DND-41 (cell line): ENCODE results near the gene ALG2.
A peak's percentile ranks its signal among the peaks of the same experiment; 100 is the strongest.

Experiments
- ATAC-seq: fragments of 200-7000 bp; cut with Tn5 transposase; 3 replicates; pipeline ENCODE4 v1.9.1; 2021; ENCODE audit warnings: low read depth; ENCODE audit not compliant: insufficient read depth
- DNase-seq: peaks from one replicate; pipeline ENCODE4 v3.0.0-alpha.2; 2020
- H2AFZ ChIP-seq: 2 replicates; pipeline ENCODE4 v1.6.0; 2012; ENCODE audit warnings: low read depth, low read length
- H3K27ac ChIP-seq: 2 replicates; pipeline ENCODE4 v1.5.1; 2012; ENCODE audit warnings: low read length, inconsistent platforms
- H3K27me3 ChIP-seq: fragments of 200-600 bp; sonication (generic); 2 replicates; pipeline ENCODE4 v1.6.0; 2012; ENCODE audit warnings: low read length, mild to moderate bottlenecking, inconsistent platforms; ENCODE audit not compliant: insufficient read depth, poor library complexity
- H3K36me3 ChIP-seq: 2 replicates; pipeline ENCODE4 v1.5.1; 2012; ENCODE audit warnings: low read length, inconsistent platforms; ENCODE audit not compliant: insufficient read depth
- H3K4me1 ChIP-seq: 2 replicates; pipeline ENCODE4 v1.5.1; 2012; ENCODE audit warnings: mild to moderate bottlenecking, low read length; ENCODE audit not compliant: insufficient read depth
- H3K4me2 ChIP-seq: 2 replicates; pipeline ENCODE4 v1.6.0; 2012; ENCODE audit warnings: mild to moderate bottlenecking, moderate library complexity, low read length, inconsistent platforms; ENCODE audit not compliant: insufficient read depth
- H3K4me3 ChIP-seq, 2 experiments: fragments of 200-600 bp in 1 of 2; shearing (Covaris generic) in 1 of 2; 2 replicates each; pipeline ENCODE4 v1.5.1; 2012 to 2016; ENCODE audit warnings: inconsistent platforms in 2 of 2, low read length in 2 of 2, mild to moderate bottlenecking in 2 of 2, low read depth in 1 of 2, moderate library complexity in 1 of 2
- H3K79me2 ChIP-seq: 2 replicates; pipeline ENCODE4 v1.6.0; 2012; ENCODE audit warnings: low read length, inconsistent platforms; ENCODE audit not compliant: insufficient read depth
- H3K9ac ChIP-seq: 2 replicates; pipeline ENCODE4 v1.6.0; 2012; ENCODE audit warnings: low read depth, mild to moderate bottlenecking, inconsistent platforms, low read length, moderate library complexity
- H3K9me3 ChIP-seq: 2 replicates; pipeline ENCODE4 v1.5.1; 2012; ENCODE audit warnings: low read length, moderate library complexity, mild to moderate bottlenecking, inconsistent platforms; ENCODE audit not compliant: insufficient read depth, severe bottlenecking
- H4K20me1 ChIP-seq: 2 replicates; pipeline ENCODE4 v1.6.0; 2012; ENCODE audit warnings: low read length; ENCODE audit not compliant: insufficient read depth
- CTCF ChIP-seq: IDR thresholded peaks from 2 replicates; pipeline ENCODE4 v1.5.1; 2012; ENCODE audit warnings: borderline replicate concordance, low read length, moderate library complexity, mild to moderate bottlenecking; ENCODE audit not compliant: poor library complexity, severe bottlenecking; ENCODE audit errors: extremely low read depth
- EZH2 ChIP-seq: IDR thresholded peaks from 3 replicates; pipeline ENCODE4 v1.6.1; 2012; ENCODE audit warnings: borderline replicate concordance, low read depth, mild to moderate bottlenecking, moderate library complexity, low read length, inconsistent platforms; ENCODE audit not compliant: severe bottlenecking

Gene ALG2

GRCh38 chr9:99226054-99226453, 4.3 kb upstream of the ALG2 start:
- H3K9ac ChIP-seq: no peak overlapping the region
- H3K27me3 ChIP-seq: no peaks in the 10 kb centered on the region
- no peaks in the 10 kb centered on the region for H3K9me3 ChIP-seq
- no peak overlapping the region for H2AFZ ChIP-seq
- peaks cover 13% of the 10 kb centered on the region; the same call in 1 of the 2 replicates for H4K20me1 ChIP-seq
- no peak overlapping the region for H3K4me3 ChIP-seq
- ATAC-seq: no peak
- H3K4me1 ChIP-seq: peaks cover 23% of the 10 kb centered on the region
- TF ChIP-seq EZH2 (no peak), CTCF (no peak)
- H3K4me2 ChIP-seq: no peak overlapping the region
- H3K79me2 ChIP-seq: peaks cover 54% of the 10 kb centered on the region
- no peak overlapping the region for H3K27ac ChIP-seq
- H3K36me3 ChIP-seq: peaks cover 55% of the 10 kb centered on the region
- no peak for DNase-seq

- Histone ChIP-seq H3K4me3 (no peak overlapping the region), H3K4me2 (peak overlapping the region; percentile 78; the same call in 1 of the 2 replicates), H3K27ac (no peak overlapping the region), H3K9ac (no peak overlapping the region), H3K79me2 (peaks cover 69% of the 10 kb centered on the region), H3K27me3 (no peaks in the 10 kb centered on the region), H2AFZ (no peak overlapping the region), H3K9me3 (no peaks in the 10 kb centered on the region), H3K4me1 (peaks cover 38% of the 10 kb centered on the region), H3K36me3 (peaks cover 44% of the 10 kb centered on the region), H4K20me1 (peaks cover 22% of the 10 kb centered on the region; the same call in 1 of the 2 replicates)
- no peak for DNase-seq
- TF ChIP-seq CTCF (no peak), EZH2 (no peak)
- no peak for ATAC-seq
These were observed 2.7 kb upstream of the ALG2 start for GRCh38 chr9:99224445-99224844.

- no peak; the same call in 2 of the 3 replicates for ATAC-seq
- DNase-seq: no peak
These were observed 901 bp upstream of the ALG2 start for GRCh38 chr9:99222416-99223270.

More at GRCh38 chr9:99222416-99223270, 901 bp upstream of the ALG2 start:
- Histone ChIP-seq H3K4me2 (peak overlapping the region; percentile 78), H3K36me3 (peaks cover 40% of the 10 kb centered on the region), H3K27me3 (no peaks in the 10 kb centered on the region), H4K20me1 (peaks cover 37% of the 10 kb centered on the region; the same call in 1 of the 2 replicates), H3K4me3 (peak overlapping the region; percentile 99), H3K27ac (peak overlapping the region; percentile 97), H3K79me2 (peaks cover 84% of the 10 kb centered on the region), H3K4me1 (peaks cover 41% of the 10 kb centered on the region), H2AFZ (peak overlapping the region; percentile 97), H3K9ac (peak overlapping the region; percentile 95), H3K9me3 (no peaks in the 10 kb centered on the region)
- TF ChIP-seq EZH2: no peak
- TF ChIP-seq CTCF: no peak
